ENCODE results near the gene SPON1.

The SPON1 gene

DNA sequence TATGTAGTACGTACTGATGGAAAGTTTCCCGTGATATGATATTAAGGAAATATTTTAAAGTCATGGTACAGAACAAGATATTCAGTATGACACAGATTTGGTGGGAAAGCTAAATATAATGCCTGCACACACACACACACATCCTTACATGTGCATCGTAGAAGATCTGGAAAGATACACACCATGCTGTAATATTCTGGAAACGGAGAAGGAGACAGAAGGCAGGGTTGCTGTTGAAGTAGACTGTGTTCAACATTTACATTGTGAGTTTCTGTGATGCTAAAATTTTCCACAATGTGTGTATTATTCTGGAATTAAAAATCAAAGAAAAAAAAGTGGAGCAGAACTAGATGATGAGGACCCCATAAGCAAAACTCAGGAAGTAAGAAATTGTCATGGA is 278.4 kb downstream of the SPON1 start:
- Histone ChIP-seq H3K27ac (ENCODE audit: low read length, poor library complexity, severe bottlenecking) (no peak overlapping the region), H3K14ac (ENCODE audit: low read length in 2 of 2) (no peak overlapping the region), H3K9ac (ENCODE audit: low read length) (no peak overlapping the region)

DNA sequence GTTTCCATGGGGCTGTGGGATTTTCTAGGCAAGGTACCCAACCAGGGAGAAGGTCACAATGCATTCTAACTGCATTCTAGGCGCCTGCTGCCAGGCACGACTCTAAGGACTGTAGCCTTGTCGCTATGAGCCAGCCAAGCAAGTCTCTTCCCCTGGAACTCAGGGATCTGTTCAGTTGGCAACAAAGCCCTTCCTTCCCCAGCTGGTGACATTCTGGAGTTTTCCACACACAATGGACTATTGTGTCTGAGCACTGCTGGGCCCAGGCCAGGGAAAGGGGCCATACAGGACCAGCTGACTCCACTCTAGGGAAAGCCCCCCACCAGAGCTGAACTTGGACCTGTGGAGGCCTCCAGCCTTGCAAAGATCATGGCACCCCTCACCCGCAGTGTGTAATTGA is 279.7 kb downstream of the SPON1 start:
- Histone ChIP-seq H2AK5ac (ENCODE audit: low read length, severe bottlenecking) (no peak overlapping the region), H3K14ac (ENCODE audit: low read length in 2 of 2) (peak overlapping the region in 1 of 2 experiments; percentile 26), H4K8ac (ENCODE audit: low read length) (no peak overlapping the region), H3K36me3 (ENCODE audit: control insufficient read depth in 1 of 2, insufficient read depth in 2 of 2, low read depth in 1 of 2, low read length in 2 of 2) (no peaks in the 10 kb centered on the region), H3K23ac (ENCODE audit: low read length in 2 of 2) (no peak overlapping the region), H3K4me1 (ENCODE audit: control insufficient read depth, insufficient read depth, low read depth, low read length) (no peaks in the 10 kb centered on the region), H2AFZ (ENCODE audit: low read depth, low read length) (no peak overlapping the region), H2BK12ac (ENCODE audit: low read length in 2 of 2) (no peak overlapping the region), H3K4ac (ENCODE audit: low read depth in 1 of 2, low read length in 2 of 2) (no peak overlapping the region), H3K9me3 (ENCODE audit: control insufficient read depth, low read length) (no peaks in the 10 kb centered on the region), H3K27ac (ENCODE audit: low read length, poor library complexity, severe bottlenecking) (no peak overlapping the region), H2BK120ac (ENCODE audit: low read depth, low read length) (no peak overlapping the region), H2BK15ac (ENCODE audit: low read depth, poor library complexity, severe bottlenecking) (no peak overlapping the region), H2BK5ac (ENCODE audit: low read depth, low read length, poor library complexity, severe bottlenecking) (no peak overlapping the region), H3K27me3 (ENCODE audit: control insufficient read depth in 1 of 2, insufficient read depth in 1 of 2, low read length in 2 of 2) (peaks cover under 1 to 60% of the 10 kb centered on the region in 2 experiments), H3K18ac (ENCODE audit: low read depth in 1 of 2, low read length in 2 of 2) (no peak overlapping the region), H3K79me1 (replicated peaks; ENCODE audit: low read length, poor library complexity, severe bottlenecking) (no peaks in the 10 kb centered on the region), H3K4me2 (ENCODE audit: low read length, poor library complexity, severe bottlenecking) (no peak overlapping the region), H4K91ac (ENCODE audit: low read length) (no peak overlapping the region), H3K9ac (ENCODE audit: low read length) (no peak overlapping the region), H3K4me3 (ENCODE audit: insufficient read depth in 1 of 2, low read depth in 1 of 2, low read length in 2 of 2) (no peak overlapping the region)
- 65% methylated on average over 4 of the region's 4 CpGs for WGBS
- no peak for DNase-seq

More for the DNA sequence above, 278.4 kb downstream of the SPON1 start:
- Histone ChIP-seq H3K4me2 (ENCODE audit: low read length, poor library complexity, severe bottlenecking) (no peak overlapping the region), H3K18ac (ENCODE audit: low read depth in 1 of 2, low read length in 2 of 2) (no peak overlapping the region), H3K23ac (ENCODE audit: low read length in 2 of 2) (no peak overlapping the region), H3K4me3 (ENCODE audit: insufficient read depth in 1 of 2, low read depth in 1 of 2, low read length in 2 of 2) (no peak overlapping the region), H3K79me1 (replicated peaks; ENCODE audit: low read length, poor library complexity, severe bottlenecking) (no peaks in the 10 kb centered on the region), H4K8ac (ENCODE audit: low read length) (no peak overlapping the region), H2BK15ac (ENCODE audit: low read depth, poor library complexity, severe bottlenecking) (no peak overlapping the region), H3K4ac (ENCODE audit: low read depth in 1 of 2, low read length in 2 of 2) (no peak overlapping the region), H3K4me1 (ENCODE audit: control insufficient read depth, insufficient read depth, low read depth, low read length) (no peaks in the 10 kb centered on the region), H4K91ac (ENCODE audit: low read length) (no peak overlapping the region), H2BK120ac (ENCODE audit: low read depth, low read length) (no peak overlapping the region), H3K27me3 (ENCODE audit: control insufficient read depth in 1 of 2, insufficient read depth in 1 of 2, low read length in 2 of 2) (peaks cover 4 to 65% of the 10 kb centered on the region in 2 experiments), H3K9me3 (ENCODE audit: control insufficient read depth, low read length) (no peaks in the 10 kb centered on the region), H2AK5ac (ENCODE audit: low read length, severe bottlenecking) (no peak overlapping the region), H2AFZ (ENCODE audit: low read depth, low read length) (no peak overlapping the region), H2BK5ac (ENCODE audit: low read depth, low read length, poor library complexity, severe bottlenecking) (no peak overlapping the region), H3K36me3 (ENCODE audit: control insufficient read depth in 1 of 2, insufficient read depth in 2 of 2, low read depth in 1 of 2, low read length in 2 of 2) (no peaks in the 10 kb centered on the region), H2BK12ac (ENCODE audit: low read length in 2 of 2) (no peak overlapping the region)
- 90% methylated on average over 2 of the region's 4 CpGs for WGBS
- DNase-seq, result no peak

DNA sequence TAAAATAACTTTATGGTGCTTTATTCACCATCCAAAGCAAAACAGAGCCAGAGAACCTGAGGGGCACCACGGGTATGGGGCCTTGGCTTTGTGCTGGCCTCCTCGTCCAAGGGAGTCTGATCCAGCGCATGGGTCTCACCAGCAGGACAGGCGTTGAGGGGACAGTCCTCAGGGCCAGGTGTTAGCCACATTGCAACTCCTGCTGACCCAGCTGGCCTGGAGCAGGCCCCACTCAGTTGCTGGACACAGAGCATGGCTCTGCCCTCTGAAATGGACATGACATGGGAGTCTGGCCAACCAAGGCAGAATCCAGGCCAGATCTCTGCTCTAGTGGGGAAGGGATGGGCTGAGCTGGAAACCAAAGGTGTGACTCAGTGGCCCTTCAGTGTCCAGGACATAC is 280.2 kb downstream of the SPON1 start:
- no peak overlapping the region for H4K8ac ChIP-seq (ENCODE audit: low read length)
- WGBS, result 74% methylated on average over 4 of the region's 4 CpGs

DNA sequence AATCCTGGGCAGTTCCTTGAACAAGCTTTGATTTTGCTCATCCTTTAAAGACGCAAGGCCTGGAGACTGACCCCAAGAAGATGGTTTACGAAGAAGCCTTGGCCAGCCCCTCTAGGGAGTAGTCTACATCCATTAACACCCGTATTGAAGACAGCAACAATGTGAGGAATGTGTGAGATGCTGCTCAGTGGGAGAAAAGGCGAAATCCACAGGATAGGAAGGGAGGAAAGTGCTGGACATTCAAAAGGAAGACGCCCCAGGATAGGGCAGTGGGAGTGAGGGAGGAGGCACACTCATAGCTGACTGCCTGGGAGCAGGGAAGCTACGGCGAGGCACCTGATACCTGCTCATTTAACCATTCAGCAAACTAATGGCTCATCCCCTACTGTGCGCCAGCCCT is 282.4 kb downstream of the SPON1 start:
- Histone ChIP-seq H3K4me3 (ENCODE audit: insufficient read depth in 1 of 2, low read depth in 1 of 2, low read length in 2 of 2) (no peak overlapping the region), H3K4me2 (ENCODE audit: low read length, poor library complexity, severe bottlenecking) (no peak overlapping the region), H3K9ac (ENCODE audit: low read length) (no peak overlapping the region), H3K23ac (ENCODE audit: low read length in 2 of 2) (no peak overlapping the region), H2BK12ac (ENCODE audit: low read length in 2 of 2) (no peak overlapping the region), H3K36me3 (ENCODE audit: control insufficient read depth in 1 of 2, insufficient read depth in 2 of 2, low read depth in 1 of 2, low read length in 2 of 2) (no peaks in the 10 kb centered on the region), H4K91ac (ENCODE audit: low read length) (no peak overlapping the region), H2BK5ac (ENCODE audit: low read depth, low read length, poor library complexity, severe bottlenecking) (no peak overlapping the region), H3K79me1 (replicated peaks; ENCODE audit: low read length, poor library complexity, severe bottlenecking) (no peaks in the 10 kb centered on the region), H3K18ac (ENCODE audit: low read depth in 1 of 2, low read length in 2 of 2) (no peak overlapping the region), H4K8ac (ENCODE audit: low read length) (no peak overlapping the region), H3K14ac (ENCODE audit: low read length in 2 of 2) (peak overlapping the region in 1 of 2 experiments; percentile 31), H3K9me3 (ENCODE audit: control insufficient read depth, low read length) (no peaks in the 10 kb centered on the region), H3K4ac (ENCODE audit: low read depth in 1 of 2, low read length in 2 of 2) (no peak overlapping the region), H2AFZ (ENCODE audit: low read depth, low read length) (no peak overlapping the region), H3K27me3 (ENCODE audit: control insufficient read depth in 1 of 2, insufficient read depth in 1 of 2, low read length in 2 of 2) (peaks cover 0 to 63% of the 10 kb centered on the region in 2 experiments), H2BK120ac (ENCODE audit: low read depth, low read length) (no peak overlapping the region), H3K4me1 (ENCODE audit: control insufficient read depth, insufficient read depth, low read depth, low read length) (no peaks in the 10 kb centered on the region), H2BK15ac (ENCODE audit: low read depth, poor library complexity, severe bottlenecking) (no peak overlapping the region), H2AK5ac (ENCODE audit: low read length, severe bottlenecking) (no peak overlapping the region), H3K27ac (ENCODE audit: low read length, poor library complexity, severe bottlenecking) (no peak overlapping the region)
- WGBS, result 81% methylated on average over 7 of the region's 8 CpGs
- no peak for DNase-seq

More for the DNA sequence above, 280.2 kb downstream of the SPON1 start:
- Histone ChIP-seq H3K4me3 (ENCODE audit: insufficient read depth in 1 of 2, low read depth in 1 of 2, low read length in 2 of 2) (no peak overlapping the region), H2AK5ac (ENCODE audit: low read length, severe bottlenecking) (no peak overlapping the region), H2AFZ (ENCODE audit: low read depth, low read length) (no peak overlapping the region), H3K27ac (ENCODE audit: low read length, poor library complexity, severe bottlenecking) (no peak overlapping the region), H3K4me1 (ENCODE audit: control insufficient read depth, insufficient read depth, low read depth, low read length) (no peaks in the 10 kb centered on the region), H2BK120ac (ENCODE audit: low read depth, low read length) (no peak overlapping the region), H3K36me3 (ENCODE audit: control insufficient read depth in 1 of 2, insufficient read depth in 2 of 2, low read depth in 1 of 2, low read length in 2 of 2) (no peaks in the 10 kb centered on the region), H2BK15ac (ENCODE audit: low read depth, poor library complexity, severe bottlenecking) (no peak overlapping the region), H2BK5ac (ENCODE audit: low read depth, low read length, poor library complexity, severe bottlenecking) (no peak overlapping the region), H3K4me2 (ENCODE audit: low read length, poor library complexity, severe bottlenecking) (no peak overlapping the region), H3K9ac (ENCODE audit: low read length) (no peak overlapping the region), H3K23ac (ENCODE audit: low read length in 2 of 2) (no peak overlapping the region), H3K4ac (ENCODE audit: low read depth in 1 of 2, low read length in 2 of 2) (no peak overlapping the region), H3K27me3 (ENCODE audit: control insufficient read depth in 1 of 2, insufficient read depth in 1 of 2, low read length in 2 of 2) (peaks cover 0 to 66% of the 10 kb centered on the region in 2 experiments), H3K18ac (ENCODE audit: low read depth in 1 of 2, low read length in 2 of 2) (no peak overlapping the region), H4K91ac (ENCODE audit: low read length) (no peak overlapping the region), H3K9me3 (ENCODE audit: control insufficient read depth, low read length) (no peaks in the 10 kb centered on the region), H3K79me1 (replicated peaks; ENCODE audit: low read length, poor library complexity, severe bottlenecking) (no peaks in the 10 kb centered on the region), H2BK12ac (ENCODE audit: low read length in 2 of 2) (no peak overlapping the region), H3K14ac (ENCODE audit: low read length in 2 of 2) (no peak overlapping the region)
- no peak for DNase-seq
